Measurements from ENCODE around the gene NKAIN1.
"Not testable (repeated sequence)": the region's sequence is repeated elsewhere in the genome, so short reads cannot be mapped to it uniquely, and the experiment has no call there.

- TF ChIP-seq POLR2A, CTCF (IDR thresholded peaks at IDR 0.05): not testable (repeated sequence)
Measured at GRCh38 chr1:31282426-31282825, 42.7 kb upstream of the NKAIN1 start.

Measured in uterus (tissue), 2 donors.